ENCODE results near the gene RPRD1B.
"Not testable (repeated sequence)": the region's sequence is repeated elsewhere in the genome, so short reads cannot be mapped to it uniquely, and the experiment has no call there.

RPRD1B gene

DNA sequence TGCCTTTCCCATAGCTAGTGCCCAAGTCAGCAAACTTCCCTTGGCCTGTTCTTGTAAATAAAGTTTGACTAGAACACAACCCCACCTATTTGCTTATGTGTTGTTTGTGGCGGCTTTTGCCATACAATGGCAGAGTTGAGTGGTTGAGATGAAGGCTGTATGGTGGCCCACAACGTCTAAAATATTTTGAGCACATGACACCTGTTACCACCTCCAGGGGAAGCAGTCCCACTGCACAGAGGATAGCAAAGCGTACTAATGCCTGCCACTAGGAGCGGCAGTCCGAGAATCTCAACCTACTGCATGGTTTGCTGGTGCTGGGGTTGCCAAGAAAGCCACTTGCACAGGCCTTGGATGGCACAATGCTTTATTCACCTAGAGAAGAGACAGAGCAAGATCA is 72.9 kb downstream of the RPRD1B start:
- no peak for DNase-seq (ENCODE audit: low spot score)

DNA sequence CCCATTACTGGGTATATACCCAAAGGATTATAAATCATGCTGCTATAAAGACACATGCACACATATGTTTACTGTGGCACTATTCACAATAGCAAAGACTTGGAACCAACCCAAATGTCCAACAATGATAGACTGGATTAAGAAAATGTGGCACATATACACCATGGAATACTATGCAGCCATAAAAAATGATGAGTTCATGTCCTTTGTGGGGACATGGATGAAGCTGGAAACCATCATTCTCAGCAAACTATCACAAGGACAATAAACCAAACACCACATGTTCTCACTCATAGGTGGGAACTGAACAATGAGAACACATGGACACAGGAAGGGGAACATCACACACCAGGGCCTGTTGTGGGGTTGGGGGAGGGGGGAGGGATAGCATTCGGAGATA is 73.8 kb downstream of the RPRD1B start:
- not testable (repeated sequence) for DNase-seq (ENCODE audit: low spot score)

DNA sequence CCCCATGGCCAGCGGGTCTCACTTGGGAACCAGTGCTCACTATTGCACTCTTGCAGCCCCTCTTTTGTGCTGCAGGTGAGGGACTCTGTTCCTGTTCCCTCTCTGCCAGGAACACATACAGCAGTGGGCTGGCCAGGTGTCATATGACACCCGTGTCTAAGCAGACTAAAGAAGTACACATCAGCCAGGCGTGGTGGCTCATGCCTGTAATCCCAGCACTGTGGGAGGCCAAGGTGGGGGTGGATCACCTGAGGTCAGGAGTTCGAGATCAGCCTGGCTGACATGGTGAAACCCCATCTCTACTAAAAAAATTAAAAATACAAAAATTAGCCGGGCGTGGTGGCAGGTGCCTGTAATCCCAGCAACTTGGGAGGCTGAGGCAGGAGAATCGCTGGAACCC is 74.4 kb downstream of the RPRD1B start:
- DNase-seq (ENCODE audit: low spot score) = not testable (repeated sequence)

- no peak for DNase-seq (ENCODE audit: low spot score)
Observed at GRCh38 chr20:38108438-38108985, 75.0 kb downstream of the RPRD1B start.

GRCh38 chr20:38108986-38109541 is 75.5 kb downstream of the RPRD1B start:
- no peak for DNase-seq (ENCODE audit: low spot score)

- DNase-seq (ENCODE audit: low spot score) = peak; percentile 81
Observed at GRCh38 chr20:38109591-38110524, 76.3 kb downstream of the RPRD1B start.

- no peak for DNase-seq (ENCODE audit: low spot score)
Observed at GRCh38 chr20:38110525-38111178, 77.1 kb downstream of the RPRD1B start.

DNA sequence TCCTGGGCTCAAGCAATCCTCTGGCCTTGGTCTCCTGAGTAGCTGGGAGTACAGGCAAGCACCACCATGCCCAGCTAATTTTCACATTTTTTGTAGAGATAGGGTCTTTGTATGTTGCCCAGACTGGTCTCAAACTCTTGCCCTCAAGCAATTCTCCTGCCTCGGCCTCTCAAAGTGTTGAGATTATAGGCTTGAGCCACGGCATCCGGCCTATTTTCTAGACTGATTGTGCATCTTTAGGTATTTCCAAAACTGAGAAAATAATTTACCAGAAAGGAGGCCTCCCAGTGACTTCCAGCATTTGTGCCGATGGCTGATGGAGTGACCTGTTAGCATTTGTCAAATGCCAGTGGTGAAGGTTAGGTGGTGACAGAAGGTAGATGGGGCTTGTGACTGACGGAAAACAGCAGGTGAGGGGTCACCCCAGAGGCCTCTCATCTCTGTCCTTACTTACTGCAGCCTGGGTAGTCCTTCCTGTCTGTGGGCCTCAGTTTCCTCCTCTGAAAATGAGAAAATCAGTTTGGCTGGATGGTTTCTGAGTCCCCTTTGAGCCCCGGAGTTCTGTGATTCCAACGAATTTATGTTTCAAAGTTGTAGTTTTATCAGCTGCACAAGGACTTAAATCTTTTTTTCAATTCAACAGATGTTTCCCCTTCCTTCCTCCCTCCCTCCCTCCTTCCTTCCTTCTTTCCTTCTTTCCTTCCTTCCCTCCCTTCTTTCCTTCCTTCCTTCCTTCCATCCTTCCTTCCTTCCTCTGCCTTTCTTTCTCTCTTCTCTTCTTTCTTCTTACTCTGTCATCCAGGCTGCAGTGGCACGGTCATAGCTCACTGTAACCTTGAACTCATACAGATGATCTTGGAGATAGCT is 78.1 kb downstream of the RPRD1B start:
- no peak for DNase-seq (ENCODE audit: low spot score)

GRCh38 chr20:38112261-38112929 is 78.8 kb downstream of the RPRD1B start:
- no peak for DNase-seq (ENCODE audit: low spot score)

GRCh38 chr20:38112930-38113294 is 79.4 kb downstream of the RPRD1B start:
- DNase-seq (ENCODE audit: low spot score) = no peak

DNA sequence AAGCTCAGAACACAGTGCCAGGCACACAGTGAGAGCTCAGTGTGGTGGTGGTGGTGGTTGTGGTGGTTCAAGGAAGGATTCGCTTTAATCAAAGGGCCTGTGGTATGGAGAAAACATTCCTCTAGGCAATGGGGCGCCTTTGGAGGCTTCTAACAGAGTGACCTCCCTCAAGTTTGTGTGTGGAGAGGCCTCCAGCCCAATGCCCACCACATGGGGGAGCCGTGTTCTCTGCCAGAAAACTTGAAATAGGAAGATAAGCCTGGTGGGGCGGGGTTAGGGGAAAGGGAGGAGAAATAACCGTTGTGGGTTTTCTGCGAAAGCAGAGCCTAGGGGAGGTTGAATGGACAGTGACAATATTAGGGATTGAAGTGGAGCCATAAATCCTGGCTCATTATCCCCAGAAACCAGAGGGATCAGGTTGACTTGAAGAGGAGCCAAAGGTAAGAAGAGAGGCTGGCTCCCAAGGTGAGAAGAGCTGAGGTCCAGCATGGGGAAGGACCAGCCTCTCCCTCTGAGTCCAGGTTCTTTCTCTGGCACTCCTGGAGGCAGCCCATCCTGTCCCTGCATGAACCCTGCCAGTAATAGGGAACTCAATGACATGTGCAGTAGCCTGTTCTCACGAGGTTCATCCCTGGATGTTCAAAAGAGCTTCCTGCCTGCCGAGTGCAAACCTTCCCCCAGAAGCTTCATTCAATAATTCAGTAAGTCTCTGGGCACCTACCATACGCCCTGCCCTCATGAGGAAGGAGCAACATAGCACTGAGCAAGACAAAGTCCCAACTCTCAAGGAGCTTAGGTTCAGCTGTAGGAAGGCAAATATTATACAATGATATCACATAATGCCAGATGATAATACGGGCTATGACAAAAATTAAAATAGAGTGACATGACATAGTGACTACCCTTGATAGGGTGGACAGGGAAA is 80.1 kb downstream of the RPRD1B start:
- DNase-seq (ENCODE audit: low spot score) = no peak

DNA sequence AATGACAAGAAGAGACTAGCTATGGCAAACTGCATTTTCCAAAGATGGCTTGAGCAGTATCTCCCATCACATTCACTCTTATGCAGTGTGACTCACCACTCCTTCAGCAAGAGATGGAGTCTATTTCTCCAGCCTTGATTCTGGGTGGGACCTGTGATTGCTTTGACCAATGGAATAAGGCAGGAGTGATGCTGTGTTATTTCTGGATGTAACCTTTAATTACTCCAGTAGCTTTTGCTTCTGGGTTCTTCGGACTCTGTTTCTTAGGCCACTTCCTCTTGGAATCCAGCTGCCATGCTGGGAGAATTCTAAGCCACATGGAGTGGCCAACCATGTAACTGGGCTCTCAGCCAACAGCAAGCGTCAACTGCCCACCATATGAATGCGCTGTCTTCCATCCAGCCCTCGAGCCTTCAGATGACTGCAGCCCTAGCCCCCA is 80.8 kb downstream of the RPRD1B start:
- no peak for DNase-seq (ENCODE audit: low spot score)

GRCh38 chr20:38115205-38115604 is 81.7 kb downstream of the RPRD1B start:
- DNase-seq (ENCODE audit: low spot score) = peak; percentile 30

DNA sequence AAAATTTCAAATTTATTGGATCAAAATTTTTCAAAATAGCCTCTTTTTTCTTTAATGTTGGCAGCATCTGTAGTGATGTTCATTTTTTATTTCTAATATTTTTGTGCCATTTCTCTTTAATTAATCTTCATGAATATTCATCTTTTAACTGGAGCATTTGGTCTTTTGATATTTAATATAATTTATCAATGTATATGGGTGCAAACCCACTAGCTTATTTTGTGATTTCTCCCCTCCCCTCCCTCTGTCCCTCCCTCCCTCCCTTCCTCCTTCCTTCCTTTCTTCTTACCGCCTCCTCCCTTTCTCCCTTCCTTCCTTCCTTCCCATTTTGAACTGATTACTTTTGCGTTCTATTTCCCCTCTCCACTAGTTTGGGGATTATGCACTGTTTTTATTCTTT is 82.3 kb downstream of the RPRD1B start:
- DNase-seq (ENCODE audit: low spot score) = no peak

DNA sequence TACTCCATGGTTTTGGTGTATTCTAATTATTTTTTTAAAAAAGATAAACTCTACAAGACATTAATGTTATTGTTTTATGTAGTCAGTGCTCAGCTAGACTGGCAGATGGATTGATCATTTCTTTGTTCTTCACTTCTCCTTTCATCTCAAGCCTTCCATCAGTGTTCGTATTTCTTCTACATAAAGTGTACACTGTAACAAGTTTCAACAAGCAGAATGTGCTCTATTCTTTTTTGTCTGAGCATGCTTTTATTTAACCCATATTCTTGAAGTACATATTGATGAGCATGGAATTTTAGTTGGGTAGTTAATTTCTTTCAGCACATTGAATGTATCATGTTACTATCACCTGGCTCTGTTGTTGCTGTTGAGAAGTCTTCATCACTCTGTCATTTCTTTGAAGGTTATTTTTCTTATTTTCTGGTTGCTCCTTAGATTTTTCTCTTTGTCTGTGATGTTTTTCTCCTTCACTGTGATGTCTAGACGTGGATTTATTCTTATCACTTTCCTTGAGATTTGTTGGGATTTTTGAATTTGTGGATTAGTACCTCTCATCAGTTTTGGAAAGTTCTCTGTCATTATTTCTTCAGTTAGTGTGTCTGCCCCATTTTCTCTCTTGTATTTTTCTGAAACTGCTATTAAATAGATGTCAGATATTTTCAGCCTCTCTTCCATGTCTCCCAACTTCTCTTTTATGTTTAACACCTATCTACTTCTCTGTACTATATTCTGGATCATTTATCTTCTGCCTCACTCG is 83.0 kb downstream of the RPRD1B start:
- no peak for DNase-seq (ENCODE audit: low spot score)

DNA sequence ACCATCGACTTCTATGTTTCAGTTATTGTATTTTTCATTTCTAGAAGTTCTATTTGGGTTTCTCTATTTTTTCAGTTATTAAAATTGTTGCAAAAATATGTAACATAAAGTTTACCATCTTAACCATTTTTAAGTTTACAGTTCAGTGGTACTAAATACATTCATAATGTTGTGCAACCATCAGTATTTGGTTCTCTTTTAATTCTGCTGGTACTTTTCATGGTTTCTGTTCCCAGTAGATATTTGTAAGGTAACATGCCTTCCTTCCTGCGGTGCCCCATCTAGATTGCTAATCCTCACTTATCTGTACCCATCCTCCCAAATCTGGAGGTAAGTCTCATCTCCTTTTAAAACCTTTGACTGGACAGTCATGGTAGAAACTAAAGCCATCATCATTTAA is 83.7 kb downstream of the RPRD1B start:
- DNase-seq (ENCODE audit: low spot score) = no peak

GRCh38 chr20:38117635-38118034 is 84.1 kb downstream of the RPRD1B start:
- no peak for DNase-seq (ENCODE audit: low spot score)

DNA sequence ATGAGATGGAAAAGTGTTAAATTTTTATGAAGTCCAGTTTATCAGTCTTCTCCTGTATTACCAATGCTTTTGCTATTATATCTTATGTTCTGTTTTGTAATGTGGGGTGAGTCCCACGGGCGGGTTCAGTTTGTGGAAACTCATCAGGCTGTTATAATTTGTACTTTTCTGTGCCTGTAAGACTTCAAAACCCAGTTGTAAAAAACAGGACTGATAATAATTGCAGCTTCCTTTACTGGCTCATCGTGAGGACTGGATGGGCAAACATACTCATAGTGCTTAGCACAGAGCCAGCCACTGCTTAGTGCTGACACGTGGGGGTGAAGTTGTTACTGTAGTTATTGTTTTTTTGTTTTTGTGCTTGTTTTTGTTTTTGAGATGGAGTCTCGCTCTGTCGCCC is 85.9 kb downstream of the RPRD1B start:
- DNase-seq (ENCODE audit: low spot score) = no peak

GRCh38 chr20:38120625-38120988 is 87.1 kb downstream of the RPRD1B start:
- DNase-seq (ENCODE audit: low spot score) = no peak

Measured in RKO (cell line).